K562 (cell line): ENCODE data around the gene MPHOSPH9. TPM values are rescaled to one million over a fixed set of nuclear protein-coding genes. Genes with fewer than 3 reads are reported as not detected.

Experiments
- ATAC-seq: fragments of 200-7000 bp; cut with Tn5 transposase; 3 replicates; pipeline ENCODE4 v1.9.1; 2020; ENCODE audit warnings: moderate library complexity
- BruUV-seq: library from RNA; stranded (reverse); fragments of 400-500 nt; replicated peaks from 2 replicates; lab custom pipeline; 2021; lab: Mats Ljungman, UMichigan
- CTCF ChIA-PET: fragments of 300-600 bp; formaldehyde crosslinking; extraction: SDS; loops from one replicate; lab custom pipeline; 2021; ENCODE audit warnings: low intra/inter-chr PET ratio; lab: Yijun Ruan, JAX
- POLR2A ChIA-PET: fragments of 300-600, 350-650 bp; sonication (Branson Sonifier 250); formaldehyde crosslinking; extraction: SDS; loops from one replicate; lab custom pipeline; 2021; ENCODE audit warnings: antibody characterized with exemption, inconsistent platforms; lab: Yijun Ruan, JAX
- DNase-seq, 4 experiments: peaks; one replicate each; pipeline versions ENCODE4 v3.0.0 to v3.0.0-alpha.2; 2011 to 2018; ENCODE audit warnings: low spot score in 3 of 4, mixed read lengths in 3 of 4; ENCODE audit errors: extremely low read depth in 1 of 4
- FAIRE-seq: peaks from 2 replicates; lab custom pipeline; 2011; peaks lifted over from hg19 to GRCh38; lab: Jason Lieb, UNC
- H2AFZ ChIP-seq: 2 replicates; pipeline ENCODE4 v1.6.0; 2011; ENCODE audit warnings: low read depth, low read length, control low read depth, inconsistent platforms
- H3K27ac ChIP-seq: fragments of 200-600 bp; 3 replicates; pipeline ENCODE4 v1.8.0; 2011; ENCODE audit warnings: low read depth, mild to moderate bottlenecking, control low read depth, inconsistent platforms, low read length, moderate library complexity, mixed read lengths; ENCODE audit errors: extremely low read depth
- H3K27me3 ChIP-seq, 2 experiments: fragments of 300-600 bp in 1 of 2; 2 replicates in 1 of 2; 3 replicates in 1 of 2; pipeline versions ENCODE4 v1.6.0 to v1.8.0; 2011; ENCODE audit warnings: inconsistent platforms in 2 of 2, low read length in 2 of 2, mild to moderate bottlenecking in 1 of 2, mixed read lengths in 1 of 2, moderate library complexity in 1 of 2; ENCODE audit not compliant: control insufficient read depth in 2 of 2, insufficient read depth in 2 of 2
- H3K36me3 ChIP-seq: fragments of 300-600 bp; 3 replicates; pipeline ENCODE4 v1.8.0; 2011; ENCODE audit warnings: mild to moderate bottlenecking, low read length, inconsistent platforms; ENCODE audit not compliant: control insufficient read depth, insufficient read depth
- H3K4me1 ChIP-seq, 2 experiments: fragments of 200-600 bp in 1 of 2; replicated peaks in 1 of 2; 2 replicates in 1 of 2; 3 replicates in 1 of 2; pipeline versions ENCODE4 v1.5.1 to v1.8.0; 2011; ENCODE audit warnings: inconsistent platforms in 2 of 2, low read length in 2 of 2, mild to moderate bottlenecking in 1 of 2, mixed read lengths in 1 of 2, moderate library complexity in 1 of 2; ENCODE audit not compliant: control insufficient read depth in 2 of 2, insufficient read depth in 2 of 2
- H3K4me2 ChIP-seq: 2 replicates; pipeline ENCODE4 v1.6.1; 2011; ENCODE audit warnings: low read length, control low read depth, inconsistent platforms, mixed read lengths; ENCODE audit not compliant: insufficient read depth
- H3K4me3 ChIP-seq: fragments of 200-600 bp; sonication (generic), shearing (Covaris generic); 2 replicates; pipeline ENCODE4 v1.5.1; 2016; ENCODE audit warnings: control low read depth, inconsistent platforms
- H3K79me2 ChIP-seq: fragments of 200-600 bp; 3 replicates; pipeline ENCODE4 v1.8.0; 2011; ENCODE audit warnings: low read length, inconsistent platforms; ENCODE audit not compliant: control insufficient read depth, insufficient read depth
- H3K9ac ChIP-seq, 2 experiments: 2 replicates each; pipeline versions ENCODE4 v1.6.0 to v1.6.1; 2011; ENCODE audit warnings: low read depth in 2 of 2, low read length in 2 of 2, control low read depth in 1 of 2, inconsistent platforms in 1 of 2, mild to moderate bottlenecking in 1 of 2, mixed read lengths in 1 of 2; ENCODE audit not compliant: insufficient read depth in 1 of 2
- H3K9me1 ChIP-seq: one replicate; pipeline ENCODE4 v1.6.0; 2011; ENCODE audit warnings: inconsistent platforms, mild to moderate bottlenecking, low read length, moderate library complexity; ENCODE audit not compliant: control insufficient read depth, insufficient read depth
- H3K9me3 ChIP-seq: replicated peaks from 2 replicates; pipeline ENCODE4 v1.5.1; 2011; ENCODE audit warnings: low read depth, low read length, inconsistent platforms; ENCODE audit not compliant: control insufficient read depth, insufficient read depth
- H4K20me1 ChIP-seq: replicated peaks from 2 replicates; pipeline ENCODE4 v1.6.1; 2011; ENCODE audit warnings: low read length, inconsistent platforms, mixed read lengths; ENCODE audit not compliant: control insufficient read depth, insufficient read depth
- HCFC1 ChIP-seq: IDR thresholded peaks from 2 replicates; pipeline ENCODE4 v1.6.1; 2012; ENCODE audit warnings: low read depth, low read length, improper control_type of control experiment
- HMG20B ChIP-seq: fragments of 250-450 bp; sonication (Bioruptor Pico); IDR thresholded peaks from 2 replicates; pipeline ENCODE4 v1.5.0; 2021; ENCODE audit warnings: mild to moderate bottlenecking
- IRF2 ChIP-seq: sonication (generic); formaldehyde crosslinking; IDR thresholded peaks from 2 replicates; pipeline ENCODE4 v1.8.1; 2022; ENCODE audit warnings: mild to moderate bottlenecking, missing genetic modification reagents
- MBD2 ChIP-seq: sonication (generic); IDR thresholded peaks from 2 replicates; pipeline ENCODE4 v1.6.1; 2016; ENCODE audit warnings: low read depth, borderline replicate concordance
- MNT ChIP-seq, 2 experiments: fragments of 450-650 bp; conservative IDR thresholded peaks; 2 replicates each; pipeline ENCODE4 v1.6.1; 2017; ENCODE audit warnings: mild to moderate bottlenecking in 2 of 2, moderate library complexity in 2 of 2
- MTA1 ChIP-seq: fragments of 450-650 bp; IDR thresholded peaks from 2 replicates; pipeline ENCODE4 v1.6.1; 2017; ENCODE audit warnings: borderline replicate concordance
- MTA2 ChIP-seq: fragments of 450-650 bp; IDR thresholded peaks from 2 replicates; pipeline ENCODE4 v1.6.1; 2016; ENCODE audit warnings: low read depth
- NELFE ChIP-seq: IDR thresholded peaks from 2 replicates; pipeline ENCODE4 v1.6.1; 2011; ENCODE audit warnings: mild to moderate bottlenecking; ENCODE audit not compliant: insufficient read depth, insufficient read length
- NUFIP1 ChIP-seq: fragments of 450-650 bp; IDR thresholded peaks from 2 replicates; pipeline ENCODE4 v1.6.1; 2018; ENCODE audit not compliant: partially characterized antibody
- ZBTB8A ChIP-seq: fragments of 450-650 bp; IDR thresholded peaks from 2 replicates; pipeline ENCODE4 v1.6.1; 2018; ENCODE audit warnings: mild to moderate bottlenecking, moderate library complexity; ENCODE audit not compliant: partially characterized antibody
- ZFP91 ChIP-seq: sonication (generic); formaldehyde crosslinking; IDR thresholded peaks from 2 replicates; pipeline ENCODE4 v1.8.0; 2022; ENCODE audit warnings: mild to moderate bottlenecking, missing genetic modification reagents
- ZNF143 ChIP-seq: sonication (generic); formaldehyde crosslinking; IDR thresholded peaks from 2 replicates; pipeline ENCODE4 v1.9.0; 2022; ENCODE audit warnings: mild to moderate bottlenecking, missing genetic modification reagents
- ZNF174 ChIP-seq: fragments of 250-450 bp; sonication (Bioruptor Pico); IDR thresholded peaks from 2 replicates; pipeline ENCODE4 v1.4.0; 2020; ENCODE audit warnings: mild to moderate bottlenecking
- ZNF398 ChIP-seq: fragments of 250-450 bp; sonication (Bioruptor Pico); IDR thresholded peaks from 2 replicates; pipeline ENCODE4 v1.8.0; 2021; ENCODE audit warnings: moderate library complexity, mild to moderate bottlenecking, inconsistent platforms
- ZNF507 ChIP-seq: conservative IDR thresholded peaks from 2 replicates; pipeline ENCODE4 v1.6.1; 2017; ENCODE audit warnings: missing genetic modification characterization, missing compliant biosample characterization
- ZNF766 ChIP-seq: fragments of 200-800 bp; sonication (Bioruptor generic); conservative IDR thresholded peaks from 2 replicates; pipeline ENCODE4 v1.6.1; 2016; ENCODE audit warnings: missing genetic modification characterization, missing compliant biosample characterization
- ZSCAN32 ChIP-seq: fragments of 450-650 bp; formaldehyde crosslinking; IDR thresholded peaks from 2 replicates; pipeline ENCODE4 v1.4.0; 2020; ENCODE audit warnings: mild to moderate bottlenecking, moderate library complexity
- WGBS: fragments of 100-300 bp; shearing (Covaris generic); methylation state at CpG from one replicate; pipeline ENCODE4 v1.1.6; 2016; ENCODE audit warnings: low coverage, mixed read lengths; ENCODE audit not compliant: insufficient coverage; ENCODE audit errors: missing lambda C conversion rate; 5-methylcytosine and 5-hydroxymethylcytosine counted together
- in situ Hi-C: fragments of 300-500 bp; cut with MboI; formaldehyde crosslinking; loops from 4 replicates; pipeline ENCODE4 v1.15.0; 2018; ENCODE audit warnings: inconsistent platforms, mixed read lengths
- intact Hi-C: fragments of 100-400 bp; cut with micrococcal nuclease; formaldehyde crosslinking; loops from 2 replicates; pipeline ENCODE4 v1.14.2; 2022
- polyA plus RNA-seq, 8 experiments: library from polyadenylated mRNA; depleted of rRNA in 4 of 8; stranded (reverse) in 5 of 8; unstranded in 3 of 8; fragments of >200 nt; fragmentation: Nextera tagmentation in 2 of 8; fragmentation: Illumina TruSeq in 1 of 8; extraction: Ambion mirVana in 2 of 8; extraction: Trizol in 1 of 8; gene quantifications; 2 replicates each; pipeline versions ENCODE4 v1.2.1 to v1.2.3, GENCODE V29; 2011 to 2014; ENCODE audit warnings: inconsistent platforms in 1 of 8, missing spikeins in 1 of 8
- total RNA-seq, 7 experiments: library from RNA; depleted of rRNA in 6 of 7; stranded (reverse); fragments of >200 nt in 6 of 7; fragmentation: Illumina TruSeq in 2 of 7; extraction: Trizol in 2 of 7; gene quantifications; 2 replicates each; pipeline versions ENCODE4 v1.2.1 to v1.2.3, GENCODE V29; 2011 to 2021; ENCODE audit warnings: low replicate concordance in 1 of 7

The MPHOSPH9 gene
- total and polyA plus RNA-seq, 9 of the 15 experiments (the other 6 are each of a cell fraction or from before 2014, with no cell fraction given): 14.2 to 103 (median 54.5) TPM

GRCh38 chr12:123233505-123234308, 766 bp upstream of the MPHOSPH9 start:
- peak overlapping the region; percentile 94 for H3K27ac ChIP-seq
- ATAC-seq (peak; percentile 20), FAIRE-seq (no peak), DNase-seq (peak in 2 of 4 experiments; percentile 68 to 71)
- TSS peak; percentile 70 for BruUV-seq
- no peaks in the 10 kb centered on the region for H4K20me1 ChIP-seq
- under 1% methylated on average over 40 of the region's 42 CpGs for WGBS
- H3K9me3 ChIP-seq: no peaks in the 10 kb centered on the region
- peaks cover 94% of the 10 kb centered on the region for H3K79me2 ChIP-seq
- intact Hi-C loops (loop anchor here (5.0 to 10.0 kb wide), 5 partner anchors 86 to 876 kb away; no protein-coding TSS in a partner anchor), in situ Hi-C loops (loop anchor here (10.0 kb wide), 1 partner anchor 359 kb away; no protein-coding TSS in a partner anchor)
- peak overlapping the region; percentile 73 for H2AFZ ChIP-seq
- peaks cover 19 to 21% of the 10 kb centered on the region in 2 experiments; a peak in 4 of 5 replicates for H3K4me1 ChIP-seq
- peak overlapping the region; percentile 72 for H3K4me3 ChIP-seq
- no peaks in the 10 kb centered on the region for H3K27me3 ChIP-seq
- H3K9me1 ChIP-seq: no peaks in the 10 kb centered on the region
- peak overlapping the region; percentile 98 for H3K4me2 ChIP-seq
- ChIA-PET POLR2A (interaction anchor here (0.6 to 3.5 kb wide), 39 partner anchors 9 to 492 kb away, joined by 3 to 43 read pairs (median 4); partner anchors contain the start of genes OGFOD2 and PITPNM2), CTCF (no interaction called here)
- peak overlapping the region; percentile 94 to 96 for H3K9ac ChIP-seq
- peaks cover 56% of the 10 kb centered on the region for H3K36me3 ChIP-seq
- TF ChIP-seq MTA1 (no peak; the same call in 1 of the 2 replicates), ZNF507 (tag) (no peak), ZFP91 (CRISPR knock-in tag) (no peak), IRF2 (CRISPR knock-in tag) (no peak), NUFIP1 (no peak), NELFE (no peak), ZBTB8A (no peak), ZNF174 (CRISPR knock-in tag) (0 out of 2 replicates have a peak, but pooled peaks have one; percentile 33), ZNF766 (no peak), MTA2 (no peak), HMG20B (no peak), MBD2 (no peak), MNT (conservative IDR thresholded peaks at IDR 0.05) (no peak), ZSCAN32 (CRISPR knock-in tag) (no peak), HCFC1 (no peak), ZNF143 (CRISPR knock-in tag) (no peak), ZNF398 (CRISPR knock-in tag) (no peak)
